H9 (cell line): ENCODE measurements around the gene PLPPR5. TPM values are rescaled to one million over a fixed set of nuclear protein-coding genes. Genes with fewer than 3 reads are reported as not detected.

Experiments
- DNase-seq: peaks from one replicate; pipeline ENCODE4 v3.0.0-alpha.2; 2017
- H2AFZ ChIP-seq: one replicate; pipeline ENCODE4 v1.6.1; 2013; ENCODE audit warnings: mild to moderate bottlenecking, low read length, control low read depth, moderate library complexity
- H2AK5ac ChIP-seq: 2 replicates; pipeline ENCODE4 v1.6.1; 2013; ENCODE audit warnings: low read length, control low read depth, mixed read lengths; ENCODE audit not compliant: insufficient read length
- H2BK120ac ChIP-seq: one replicate; pipeline ENCODE4 v1.6.1; 2013; ENCODE audit warnings: low read depth, mild to moderate bottlenecking, low read length, control low read depth, inconsistent platforms; ENCODE audit not compliant: poor library complexity, severe bottlenecking
- H2BK12ac ChIP-seq: 2 replicates; pipeline ENCODE4 v1.6.1; 2013; ENCODE audit warnings: low read length, control low read depth, mixed read lengths, low read depth; ENCODE audit not compliant: insufficient read length
- H2BK15ac ChIP-seq: 2 replicates; pipeline ENCODE4 v1.6.1; 2013; ENCODE audit warnings: low read depth, low read length, control low read depth
- H2BK20ac ChIP-seq: one replicate; pipeline ENCODE4 v1.6.1; 2013; ENCODE audit warnings: low read depth, mild to moderate bottlenecking, low read length, control low read depth, inconsistent platforms; ENCODE audit not compliant: poor library complexity, severe bottlenecking
- H2BK5ac ChIP-seq: 2 replicates; pipeline ENCODE4 v1.6.1; 2013; ENCODE audit warnings: low read length, control low read depth, mixed read lengths; ENCODE audit not compliant: insufficient read length
- H3K14ac ChIP-seq: 2 replicates; pipeline ENCODE4 v1.6.1; 2013; ENCODE audit warnings: low read length, control low read depth; ENCODE audit not compliant: insufficient read depth
- H3K18ac ChIP-seq: 2 replicates; pipeline ENCODE4 v1.6.1; 2013; ENCODE audit warnings: low read depth, mild to moderate bottlenecking, mixed read lengths, low read length, control low read depth; ENCODE audit not compliant: insufficient read length
- H3K23ac ChIP-seq: 2 replicates; pipeline ENCODE4 v1.6.1; 2013; ENCODE audit warnings: low read length, control low read depth, mixed read lengths, low read depth; ENCODE audit not compliant: insufficient read length
- H3K23me2 ChIP-seq: 2 replicates; pipeline ENCODE4 v1.6.1; 2013; ENCODE audit warnings: low read depth, mild to moderate bottlenecking, mixed read lengths, low read length, control low read depth; ENCODE audit not compliant: insufficient read length, poor library complexity, severe bottlenecking
- H3K27ac ChIP-seq: 2 replicates; pipeline ENCODE4 v1.5.1; 2013; ENCODE audit warnings: low read length, control low read depth, mixed read lengths, low read depth; ENCODE audit not compliant: insufficient read length
- H3K27me3 ChIP-seq: 2 replicates; pipeline ENCODE4 v1.6.1; 2013; ENCODE audit warnings: low read length, control low read depth, inconsistent platforms; ENCODE audit not compliant: insufficient read depth
- H3K4ac ChIP-seq: 2 replicates; pipeline ENCODE4 v1.6.1; 2013; ENCODE audit warnings: low read depth, mild to moderate bottlenecking, control low read depth, inconsistent platforms, low read length, moderate library complexity
- H3K4me1 ChIP-seq: 2 replicates; pipeline ENCODE4 v1.6.1; 2013; ENCODE audit warnings: low read length, control low read depth, inconsistent platforms; ENCODE audit not compliant: insufficient read depth
- H3K4me2 ChIP-seq: 2 replicates; pipeline ENCODE4 v1.6.1; 2013; ENCODE audit warnings: low read length, control low read depth, mixed read lengths; ENCODE audit not compliant: insufficient read length, insufficient read depth
- H3K56ac ChIP-seq: 2 replicates; pipeline ENCODE4 v1.6.1; 2013; ENCODE audit warnings: low read depth, mild to moderate bottlenecking, mixed read lengths, low read length, control low read depth; ENCODE audit not compliant: insufficient read length
- H3K79me1 ChIP-seq: 2 replicates; pipeline ENCODE4 v1.6.1; 2013; ENCODE audit warnings: low read depth, mild to moderate bottlenecking, moderate library complexity, low read length, control low read depth, inconsistent platforms; ENCODE audit not compliant: insufficient read depth, poor library complexity, severe bottlenecking
- H3K79me2 ChIP-seq: 2 replicates; pipeline ENCODE4 v1.6.1; 2013; ENCODE audit warnings: low read length, control low read depth, inconsistent platforms; ENCODE audit not compliant: insufficient read depth
- H3K9ac ChIP-seq: 2 replicates; pipeline ENCODE4 v1.6.1; 2013; ENCODE audit warnings: low read length, control low read depth, mixed read lengths; ENCODE audit not compliant: insufficient read length; ENCODE audit errors: extremely low read depth
- H3K9me3 ChIP-seq: one replicate; pipeline ENCODE4 v1.6.1; 2013; ENCODE audit warnings: low read depth, low read length, inconsistent platforms; ENCODE audit not compliant: control insufficient read depth
- H3T11ph ChIP-seq: one replicate; pipeline ENCODE4 v1.6.1; 2013; ENCODE audit warnings: mild to moderate bottlenecking, low read length, control low read depth, inconsistent platforms
- H4K20me1 ChIP-seq: one replicate; pipeline ENCODE4 v1.6.1; 2013; ENCODE audit not compliant: control insufficient read depth, insufficient read length, insufficient read depth
- H4K5ac ChIP-seq: 2 replicates; pipeline ENCODE4 v1.6.1; 2013; ENCODE audit warnings: low read depth, mild to moderate bottlenecking, mixed read lengths, low read length, control low read depth; ENCODE audit not compliant: insufficient read length
- H4K8ac ChIP-seq: replicated peaks from 2 replicates; pipeline ENCODE4 v1.6.1; 2013; ENCODE audit warnings: low read length, control low read depth, mixed read lengths, low read depth; ENCODE audit not compliant: insufficient read length
- H4K91ac ChIP-seq: 2 replicates; pipeline ENCODE4 v1.6.1; 2013; ENCODE audit warnings: low read depth, mild to moderate bottlenecking, moderate library complexity, mixed read lengths, low read length, control low read depth; ENCODE audit not compliant: insufficient read length
- H3K27ac Mint-ChIP-seq, 3 experiments: 2 replicates in 2 of 3; 3 replicates in 1 of 3; pipeline ENCODE4 v1.8.0; 2020 to 2021; ENCODE audit warnings: mixed read lengths in 3 of 3, mild to moderate bottlenecking in 1 of 3, moderate library complexity in 1 of 3
- H3K27me3 Mint-ChIP-seq: 2 replicates; pipeline ENCODE4 v1.8.0; 2021; ENCODE audit warnings: low read depth, mild to moderate bottlenecking, moderate library complexity, mixed read lengths
- H3K36me3 Mint-ChIP-seq, 3 experiments: 2 replicates in 2 of 3; 3 replicates in 1 of 3; pipeline ENCODE4 v1.8.0; 2020 to 2021; ENCODE audit warnings: low read depth in 3 of 3, mixed read lengths in 3 of 3; ENCODE audit not compliant: insufficient read depth in 1 of 3
- H3K4me1 Mint-ChIP-seq, 2 experiments: 2 replicates each; pipeline ENCODE4 v1.8.0; 2020; ENCODE audit warnings: mixed read lengths in 2 of 2
- H3K4me3 Mint-ChIP-seq, 2 experiments: 2 replicates in 1 of 2; 3 replicates in 1 of 2; pipeline ENCODE4 v1.8.0; 2020 to 2021; ENCODE audit warnings: mild to moderate bottlenecking in 2 of 2, mixed read lengths in 2 of 2, moderate library complexity in 1 of 2
- H3K9me3 Mint-ChIP-seq, 2 experiments: 2 replicates in 1 of 2; 3 replicates in 1 of 2; pipeline ENCODE4 v1.8.0; 2020; ENCODE audit warnings: mild to moderate bottlenecking in 2 of 2, mixed read lengths in 2 of 2, moderate library complexity in 1 of 2
- WGBS: extraction: QIAGEN DNeasy Blood & Tissue Kit; methylation state at CpG from one replicate; pipeline ENCODE4 v1.1.7; 2013; ENCODE audit warnings: missing lambda C conversion rate, low lambda C conversion rate, mixed read lengths; ENCODE audit not compliant: insufficient read length; ENCODE audit errors: extremely low coverage; 5-methylcytosine and 5-hydroxymethylcytosine counted together
- total RNA-seq: library from RNA; stranded (reverse); gene quantifications from 2 replicates; pipeline ENCODE4 v1.2.1, GENCODE V29; 2021
- TF ChIP-seq, protein P1 (sequence below): fragments of 200-600 bp; sonication (generic); conservative IDR thresholded peaks from 3 replicates; pipeline ENCODE4 v1.8.0; 2021; ENCODE audit warnings: antibody characterized with exemption, mild to moderate bottlenecking

The PLPPR5 gene
- total RNA-seq, 1 experiment from 2014 or later: 1.4 TPM

DNA sequence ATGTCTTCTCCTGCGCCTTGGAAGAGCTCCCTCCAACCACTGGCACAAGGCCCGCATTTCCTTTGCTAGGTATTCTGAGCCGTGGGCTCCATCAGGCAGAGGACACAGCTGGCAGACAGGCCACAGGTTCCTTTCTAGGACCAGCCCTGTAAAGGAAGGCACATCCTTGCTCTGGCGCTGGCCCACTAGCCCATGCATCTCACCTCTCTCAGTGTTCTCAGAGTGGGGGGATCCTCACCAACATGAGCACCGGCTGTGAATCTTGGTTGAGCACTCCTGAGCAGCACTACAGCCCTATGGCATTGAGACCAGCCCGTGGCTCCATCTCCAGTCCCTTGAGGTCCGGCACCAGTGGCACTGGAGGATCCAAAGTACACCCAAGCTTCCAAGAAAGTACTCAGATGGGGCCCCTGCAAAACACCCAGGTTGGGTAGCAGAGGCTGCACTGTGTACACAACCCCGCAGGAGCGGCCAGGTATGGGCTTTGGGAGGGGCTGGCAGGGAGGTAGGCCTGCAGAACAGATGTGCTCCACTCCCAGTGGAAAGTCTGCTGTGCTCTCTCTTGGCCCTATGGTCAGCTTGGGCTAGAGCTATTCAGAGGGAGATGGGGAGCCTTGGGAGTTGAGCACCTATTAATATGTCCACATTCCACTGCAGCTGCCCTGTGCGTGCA lies 47.1 kb upstream of the PLPPR5 start:
- no peak overlapping the region for H2BK12ac ChIP-seq
- Mint-ChIP-seq H3K27ac (no peak overlapping the region), H3K27me3 (no peaks in the 10 kb centered on the region), H3K4me1 (no peaks in the 10 kb centered on the region), H3K36me3 (no peaks in the 10 kb centered on the region; a peak in 2 of 7 replicates), H3K4me3 (no peak overlapping the region), H3K9me3 (peaks cover 0 to 3% of the 10 kb centered on the region in 2 experiments; a peak in 1 of 5 replicates)
- H3T11ph ChIP-seq: no peak overlapping the region
- H2BK20ac ChIP-seq: no peak overlapping the region
- no peak overlapping the region for H4K5ac ChIP-seq
- no peak overlapping the region for H3K27ac ChIP-seq
- no peaks in the 10 kb centered on the region for H3K79me1 ChIP-seq
- H2BK5ac ChIP-seq: no peak overlapping the region
- no peak overlapping the region for H3K23ac ChIP-seq
- no peak overlapping the region for H3K18ac ChIP-seq
- WGBS: no CpG with 5 or more reads among the region's 10 CpGs
- no peaks in the 10 kb centered on the region for H3K23me2 ChIP-seq
- no peak overlapping the region for H3K14ac ChIP-seq
- no peak overlapping the region for H3K9ac ChIP-seq
- no peak overlapping the region for H2AK5ac ChIP-seq
- no peak overlapping the region for H4K91ac ChIP-seq
- no peak overlapping the region for H3K4me2 ChIP-seq
- no peak overlapping the region for H2BK120ac ChIP-seq
- no peaks in the 10 kb centered on the region for H3K27me3 ChIP-seq
- no peak overlapping the region for H4K8ac ChIP-seq
- H2AFZ ChIP-seq: no peak overlapping the region
- no peak for DNase-seq
- no peak overlapping the region for H2BK15ac ChIP-seq
- TF ChIP-seq, protein P1, sequence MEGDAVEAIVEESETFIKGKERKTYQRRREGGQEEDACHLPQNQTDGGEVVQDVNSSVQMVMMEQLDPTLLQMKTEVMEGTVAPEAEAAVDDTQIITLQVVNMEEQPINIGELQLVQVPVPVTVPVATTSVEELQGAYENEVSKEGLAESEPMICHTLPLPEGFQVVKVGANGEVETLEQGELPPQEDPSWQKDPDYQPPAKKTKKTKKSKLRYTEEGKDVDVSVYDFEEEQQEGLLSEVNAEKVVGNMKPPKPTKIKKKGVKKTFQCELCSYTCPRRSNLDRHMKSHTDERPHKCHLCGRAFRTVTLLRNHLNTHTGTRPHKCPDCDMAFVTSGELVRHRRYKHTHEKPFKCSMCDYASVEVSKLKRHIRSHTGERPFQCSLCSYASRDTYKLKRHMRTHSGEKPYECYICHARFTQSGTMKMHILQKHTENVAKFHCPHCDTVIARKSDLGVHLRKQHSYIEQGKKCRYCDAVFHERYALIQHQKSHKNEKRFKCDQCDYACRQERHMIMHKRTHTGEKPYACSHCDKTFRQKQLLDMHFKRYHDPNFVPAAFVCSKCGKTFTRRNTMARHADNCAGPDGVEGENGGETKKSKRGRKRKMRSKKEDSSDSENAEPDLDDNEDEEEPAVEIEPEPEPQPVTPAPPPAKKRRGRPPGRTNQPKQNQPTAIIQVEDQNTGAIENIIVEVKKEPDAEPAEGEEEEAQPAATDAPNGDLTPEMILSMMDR: no peak
- no peak overlapping the region for H3K56ac ChIP-seq
- H3K4ac ChIP-seq: no peak overlapping the region
- no peaks in the 10 kb centered on the region for H3K79me2 ChIP-seq
- no peaks in the 10 kb centered on the region for H4K20me1 ChIP-seq
- H3K9me3 ChIP-seq: no peaks in the 10 kb centered on the region
- no peaks in the 10 kb centered on the region for H3K4me1 ChIP-seq
